ENCODE results near the gene SNAPC2. TPM values are rescaled to one million over a fixed set of nuclear protein-coding genes. Genes with fewer than 3 reads are reported as not detected.
"Not testable (repeated sequence)": the region's sequence is repeated elsewhere in the genome, so short reads cannot be mapped to it uniquely, and the experiment has no call there.

SNAPC2 gene
- polyA plus RNA-seq, 3 donors: 11.3 to 13.3 (median 12.4) TPM

- DNase-seq (ENCODE audit: low read depth in 3 of 3, low spot score in 2 of 3): no peak
These were observed 11.3 kb downstream of the SNAPC2 start for GRCh38 chr19:7931221-7932061.

GRCh38 chr19:7932276-7932929 is 12.3 kb downstream of the SNAPC2 start:
- no peak for DNase-seq (ENCODE audit: low read depth in 3 of 3, low spot score in 2 of 3)

- DNase-seq (ENCODE audit: low read depth in 3 of 3, low spot score in 2 of 3): no peak
These were observed 12.8 kb downstream of the SNAPC2 start for GRCh38 chr19:7932930-7933300.

GRCh38 chr19:7933411-7933810 is 13.3 kb downstream of the SNAPC2 start:
- DNase-seq (ENCODE audit: low read depth in 3 of 3, low spot score in 2 of 3): no peak

GRCh38 chr19:7933828-7934725 is 13.9 kb downstream of the SNAPC2 start:
- DNase-seq (ENCODE audit: low read depth in 3 of 3, low spot score in 2 of 3): no peak

GRCh38 chr19:7934766-7935165 is 14.6 kb downstream of the SNAPC2 start:
- no peak for DNase-seq (ENCODE audit: low read depth in 3 of 3, low spot score in 2 of 3)

GRCh38 chr19:7940841-7941240 is 20.7 kb downstream of the SNAPC2 start:
- no peak for DNase-seq (ENCODE audit: low read depth in 3 of 3, low spot score in 2 of 3)

GRCh38 chr19:7941895-7942596 is 21.9 kb downstream of the SNAPC2 start:
- no peak for DNase-seq (ENCODE audit: low read depth in 3 of 3, low spot score in 2 of 3)

- no peak for DNase-seq (ENCODE audit: low read depth in 3 of 3, low spot score in 2 of 3)
These were observed 22.9 kb downstream of the SNAPC2 start for GRCh38 chr19:7942981-7943443.

- peak; percentile 96 to 98 (median 97) for DNase-seq (ENCODE audit: low read depth in 3 of 3, low spot score in 2 of 3)
These were observed 23.5 kb downstream of the SNAPC2 start, which contains the start of gene TIMM44 for GRCh38 chr19:7943444-7944176. Gene TIMM44, minus strand, starts transcription at chr19:7943666. Its CDS starts 15 bp downstream, at chr19:7943651.

GRCh38 chr19:7944177-7944761 is 24.1 kb downstream of the SNAPC2 start:
- DNase-seq (ENCODE audit: low read depth in 3 of 3, low spot score in 2 of 3): peak; percentile 88 to 91 (median 90)

GRCh38 chr19:7947939-7948338 is 27.8 kb downstream of the SNAPC2 start:
- no peak for DNase-seq (ENCODE audit: low read depth in 3 of 3, low spot score in 2 of 3)

- DNase-seq (ENCODE audit: low read depth in 3 of 3, low spot score in 2 of 3): no peak
These were observed 32.9 kb downstream of the SNAPC2 start for GRCh38 chr19:7953060-7953459.

GRCh38 chr19:7953576-7953975 is 33.4 kb downstream of the SNAPC2 start:
- DNase-seq (ENCODE audit: low read depth in 3 of 3, low spot score in 2 of 3): no peak

- no peak for DNase-seq (ENCODE audit: low read depth in 3 of 3, low spot score in 2 of 3)
These were observed 35.6 kb downstream of the SNAPC2 start for GRCh38 chr19:7955696-7956095.

GRCh38 chr19:7959211-7959610 is 39.1 kb downstream of the SNAPC2 start:
- no peak for DNase-seq (ENCODE audit: low read depth in 3 of 3, low spot score in 2 of 3)

GRCh38 chr19:7961082-7961481 is 40.9 kb downstream of the SNAPC2 start:
- not testable (repeated sequence) for DNase-seq (ENCODE audit: low read depth in 3 of 3, low spot score in 2 of 3)

GRCh38 chr19:7961920-7962626 is 41.9 kb downstream of the SNAPC2 start:
- no peak for DNase-seq (ENCODE audit: low read depth in 3 of 3, low spot score in 2 of 3)

Measured in right renal cortex interstitium (tissue), 3 donors.